ENCODE data around the gene STK38L. TPM values are rescaled to one million over a fixed set of nuclear protein-coding genes. Genes with fewer than 3 reads are reported as not detected.
A peak's percentile ranks its signal among the peaks of the same experiment; 100 is the strongest.
"Not testable (repeated sequence)": the region's sequence is repeated elsewhere in the genome, so short reads cannot be mapped to it uniquely, and the experiment has no call there.

Gene STK38L
- total RNA-seq, 1 experiment from 2014 or later, result 65.1 TPM

DNA sequence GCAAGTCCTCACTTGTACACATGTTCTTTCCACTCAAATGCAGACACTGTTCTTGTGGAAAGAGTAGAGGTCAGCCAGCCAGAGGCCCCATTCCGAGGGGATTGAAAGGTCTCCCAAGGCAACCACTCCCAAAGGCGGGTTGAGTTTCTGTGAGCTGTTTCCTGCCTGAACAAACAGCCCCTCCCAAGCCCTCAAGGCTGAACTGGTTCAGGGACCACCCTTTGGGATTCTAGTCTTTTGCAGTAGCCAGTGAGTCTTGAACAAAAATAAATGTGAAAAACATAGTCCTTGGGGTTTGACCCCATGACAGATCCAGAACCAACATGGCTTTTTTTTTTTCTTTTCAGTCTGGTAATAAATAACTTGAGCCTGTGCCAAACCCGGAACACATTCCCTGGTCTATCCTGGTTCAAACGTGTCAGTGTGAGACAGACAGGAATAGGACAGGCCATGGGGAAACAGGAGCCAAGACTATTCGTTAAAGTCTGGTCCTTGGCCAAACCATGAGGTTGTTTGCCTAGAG, 17.6 kb upstream of the STK38L start:
- peak; percentile 28 for DNase-seq (ENCODE audit: low read depth)

DNA sequence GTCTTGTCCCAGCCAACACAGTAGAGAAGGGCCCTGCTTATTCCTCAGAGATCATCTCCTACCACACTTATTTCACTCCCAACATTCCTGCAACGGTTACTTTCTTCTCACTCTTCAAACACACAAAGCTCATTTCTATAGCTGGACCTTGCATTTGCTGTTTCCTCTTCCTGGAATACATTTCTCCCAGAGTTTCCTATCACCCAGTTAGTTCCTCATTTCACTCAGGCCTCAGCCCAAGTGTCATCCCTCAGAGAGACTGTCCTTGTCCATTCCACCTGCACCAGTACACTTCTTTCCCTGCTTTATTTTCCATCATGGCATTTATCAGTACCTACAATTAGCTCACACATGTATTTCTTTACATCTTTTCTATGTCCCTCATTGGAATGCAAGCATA, 14.7 kb upstream of the STK38L start:
- no peak for DNase-seq (ENCODE audit: low read depth)

DNA sequence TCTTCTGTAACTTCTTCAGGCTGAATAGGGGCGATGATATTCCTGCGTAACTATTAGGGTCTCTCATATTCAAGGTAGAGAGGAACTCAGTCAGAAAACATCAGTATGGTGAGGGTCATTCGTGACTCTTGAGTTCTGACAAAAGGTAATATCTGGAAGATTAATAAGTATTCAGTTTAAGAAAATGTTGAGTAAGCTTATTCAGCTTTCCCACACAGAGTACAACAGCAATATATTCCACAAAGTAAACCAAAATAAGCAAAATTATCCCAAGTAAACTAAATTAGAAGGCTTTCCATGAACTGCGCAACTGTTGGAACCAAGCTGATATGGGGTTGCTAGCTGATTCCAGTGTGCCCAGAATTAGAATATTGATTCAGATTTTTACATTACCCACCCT, 12.7 kb upstream of the STK38L start:
- DNase-seq (ENCODE audit: low read depth), result not testable (repeated sequence)

DNA sequence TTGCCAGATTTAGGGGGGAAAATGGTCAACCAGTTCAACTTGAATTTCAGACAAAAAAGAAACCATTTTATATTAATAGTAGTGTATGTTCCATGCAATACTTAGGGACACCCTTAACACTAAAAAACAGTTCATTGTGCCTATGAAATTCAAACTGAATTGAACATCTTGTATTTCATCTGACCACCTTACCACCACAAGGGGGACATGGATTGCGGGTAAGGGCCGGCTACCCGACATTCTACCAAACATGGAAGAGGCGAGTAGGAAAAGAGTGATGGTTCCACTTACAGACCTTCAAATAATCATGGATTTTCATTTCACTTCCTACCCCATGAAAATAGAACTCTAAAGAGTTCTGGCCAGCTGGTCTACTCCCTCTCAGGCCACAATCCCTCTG, 10.3 kb upstream of the STK38L start:
- no peak for DNase-seq (ENCODE audit: low read depth)

DNA sequence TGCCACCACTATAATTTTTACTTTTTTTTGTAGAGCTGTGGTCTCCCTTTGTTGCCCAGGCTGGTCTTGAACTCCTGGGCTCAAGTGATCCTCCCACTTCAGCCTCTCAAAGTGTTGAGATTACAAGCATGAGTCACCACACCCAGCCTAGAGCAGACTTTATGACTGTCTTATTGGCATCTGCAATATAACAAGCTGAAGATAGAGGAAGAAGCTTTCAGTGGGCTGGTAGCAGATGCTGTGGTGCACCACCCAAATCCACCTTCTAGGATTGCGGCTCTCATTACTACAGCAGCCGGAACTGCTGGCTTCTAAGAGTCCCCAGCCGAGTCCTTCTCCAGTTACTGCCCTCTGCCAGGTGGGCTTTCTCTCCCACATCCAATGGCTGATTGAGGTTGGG, 7.6 kb upstream of the STK38L start:
- DNase-seq (ENCODE audit: low read depth), result peak; percentile 69

DNA sequence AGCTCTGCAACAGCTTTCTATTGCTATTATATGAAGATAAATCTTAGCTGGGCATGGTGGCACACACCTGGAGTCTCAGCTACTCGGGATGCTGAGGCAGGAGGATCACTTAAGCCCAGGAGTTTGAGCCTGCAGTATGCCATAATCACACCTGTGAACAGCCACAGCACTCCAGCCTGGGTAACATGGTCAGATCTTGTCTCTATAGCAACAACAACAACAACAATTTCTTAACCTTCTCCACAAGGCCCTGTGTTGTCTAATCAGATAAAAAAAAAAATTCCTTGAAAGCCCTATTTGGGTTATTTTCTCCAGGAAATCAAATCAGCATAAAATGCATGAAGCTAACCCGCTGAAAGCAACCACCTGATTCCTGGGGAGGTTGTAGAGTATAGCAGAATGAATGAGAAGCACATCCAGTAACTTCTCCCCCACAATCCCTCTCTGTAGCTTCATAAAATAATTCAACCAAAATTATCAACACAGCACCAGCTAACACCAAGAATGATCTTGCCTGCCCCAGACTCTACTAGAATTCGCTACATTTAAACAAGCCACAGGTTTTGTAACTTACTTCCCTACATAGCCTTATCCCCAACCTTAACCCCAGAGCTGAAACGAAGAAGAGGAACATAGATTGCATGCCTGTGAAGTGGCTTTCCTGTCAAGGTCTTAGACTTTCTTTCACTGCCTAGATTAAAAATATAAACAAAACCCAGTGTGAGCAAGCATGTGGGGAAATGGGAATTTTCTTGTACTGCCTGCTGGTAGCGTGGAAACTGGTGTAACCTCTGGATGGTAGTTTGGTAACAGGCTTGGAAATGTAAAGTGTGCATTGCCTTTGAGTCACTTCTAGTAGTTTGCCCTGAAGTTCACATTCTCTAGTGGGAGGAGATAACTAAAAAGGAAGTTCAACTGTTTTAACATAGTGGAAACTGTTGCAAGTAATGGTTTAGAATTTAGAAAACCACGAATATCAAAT, 6.0 kb upstream of the STK38L start:
- no peak for DNase-seq (ENCODE audit: low read depth)

DNA sequence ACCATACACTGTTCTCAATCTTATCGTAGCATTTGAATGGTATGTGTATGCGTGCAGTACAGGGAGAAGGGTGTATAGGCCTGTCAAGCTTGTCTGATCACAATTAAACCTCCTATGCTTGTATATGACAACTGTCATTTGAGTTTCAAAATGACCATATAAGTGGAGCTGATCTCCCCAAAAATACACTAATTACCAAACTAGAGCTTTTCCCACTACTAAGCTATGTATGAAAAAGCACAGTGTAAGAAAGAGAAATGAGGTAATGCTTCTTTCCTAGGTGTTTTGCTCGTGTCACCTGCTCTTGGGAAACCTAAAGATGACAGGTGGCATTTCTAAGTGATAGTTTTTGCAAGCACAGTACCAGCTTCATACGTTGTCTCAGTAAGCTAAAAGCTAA, 1.1 kb upstream of the STK38L start:
- no peak for DNase-seq (ENCODE audit: low read depth)

DNA sequence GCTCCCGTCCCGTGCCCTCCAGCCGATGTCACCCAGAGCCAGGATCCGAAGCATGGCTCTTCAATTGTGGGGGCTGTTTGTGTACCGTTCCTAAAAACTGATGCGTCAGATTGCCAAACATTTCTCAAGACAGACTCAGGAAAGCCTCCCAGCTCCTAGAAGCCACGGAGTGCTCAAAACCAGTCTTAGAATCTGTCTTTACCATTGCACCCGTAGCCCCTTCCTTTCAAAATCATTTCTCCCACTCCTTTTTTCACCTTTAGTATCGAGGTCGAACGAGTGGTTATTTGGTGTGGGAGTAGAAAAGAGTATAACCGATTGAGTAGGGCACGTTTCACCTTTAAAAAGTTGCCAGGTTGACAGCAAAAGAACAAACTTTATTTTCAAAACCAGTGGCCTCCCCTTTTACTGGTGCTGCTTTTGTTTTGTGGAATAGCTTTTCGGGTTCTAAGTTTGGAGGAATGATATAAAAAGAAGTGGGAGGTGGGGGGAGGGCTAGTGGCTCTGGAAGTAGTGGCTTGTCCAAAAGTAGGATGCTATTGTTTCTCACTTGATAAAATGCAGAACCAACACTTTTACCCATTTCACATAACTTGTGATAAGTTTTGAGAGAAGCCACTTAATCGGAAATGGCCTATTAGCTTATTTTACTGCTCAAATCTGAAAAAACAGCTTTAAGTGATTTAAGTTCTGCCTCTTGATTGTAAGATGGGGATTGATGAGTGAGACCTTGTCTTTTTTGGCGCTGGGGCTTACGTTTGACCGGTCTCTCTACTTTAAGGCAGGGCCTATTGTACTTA, 803 bp downstream of the STK38L start:
- no peak for DNase-seq (ENCODE audit: low read depth)

DNA sequence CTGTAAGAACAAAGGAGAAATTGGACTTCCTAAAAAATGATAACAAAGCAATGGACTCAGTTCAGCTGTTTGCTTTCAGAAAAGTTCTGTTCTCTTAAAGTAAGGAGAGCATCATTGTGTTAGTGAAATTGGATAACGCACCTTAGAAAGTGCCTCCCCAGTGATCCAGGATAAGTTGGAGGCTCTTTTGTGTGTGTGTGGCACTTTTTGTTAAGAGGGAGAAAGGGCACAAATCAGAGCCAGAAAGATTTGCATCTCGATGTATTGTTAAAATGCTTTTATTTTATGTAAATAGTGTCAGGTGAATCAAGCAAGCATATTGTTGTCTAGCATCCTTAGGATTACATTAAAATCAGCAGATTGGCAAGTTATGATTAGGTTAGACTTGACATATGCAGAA, 2.1 kb downstream of the STK38L start:
- no peak for DNase-seq (ENCODE audit: low read depth)

DNA sequence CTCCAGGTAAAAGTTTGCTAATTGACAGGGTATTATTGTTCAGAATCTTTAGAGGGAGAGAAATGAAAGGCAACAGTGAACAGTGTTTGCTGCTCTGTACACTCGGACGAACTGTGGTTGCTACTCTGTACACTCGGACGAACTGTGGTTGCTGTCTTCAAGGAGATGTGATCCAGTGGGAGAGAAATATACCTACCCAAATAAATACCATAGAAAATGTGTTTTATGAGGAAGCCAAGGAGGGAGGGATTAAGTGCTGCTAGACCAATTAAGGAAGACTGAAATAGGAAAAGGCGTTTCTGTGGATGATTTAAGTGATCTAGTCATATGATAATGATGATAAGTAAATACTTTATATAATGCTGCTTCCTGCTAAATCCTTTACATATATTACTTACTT, 2.7 kb downstream of the STK38L start:
- peak; percentile 17 for DNase-seq (ENCODE audit: low read depth)

DNA sequence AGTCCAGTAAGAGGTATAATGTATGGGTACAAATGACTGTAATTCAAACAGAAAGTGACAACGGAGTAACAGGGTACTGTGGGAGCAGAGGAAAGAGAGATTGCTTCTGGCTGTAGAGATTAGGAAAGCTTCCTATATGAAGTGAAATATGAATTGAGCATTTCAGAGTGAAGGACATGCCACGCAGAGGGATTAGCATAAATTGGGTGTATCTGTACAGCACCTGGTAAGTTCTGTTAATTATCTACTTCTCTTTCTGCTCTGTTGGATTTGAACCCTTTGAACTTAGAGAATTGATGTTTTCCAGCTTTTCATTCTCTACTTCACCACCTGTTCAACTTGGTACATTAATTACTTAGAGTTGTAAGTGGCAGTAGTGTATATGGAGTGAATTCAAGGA, 8.8 kb downstream of the STK38L start:
- DNase-seq (ENCODE audit: low read depth), result no peak

DNA sequence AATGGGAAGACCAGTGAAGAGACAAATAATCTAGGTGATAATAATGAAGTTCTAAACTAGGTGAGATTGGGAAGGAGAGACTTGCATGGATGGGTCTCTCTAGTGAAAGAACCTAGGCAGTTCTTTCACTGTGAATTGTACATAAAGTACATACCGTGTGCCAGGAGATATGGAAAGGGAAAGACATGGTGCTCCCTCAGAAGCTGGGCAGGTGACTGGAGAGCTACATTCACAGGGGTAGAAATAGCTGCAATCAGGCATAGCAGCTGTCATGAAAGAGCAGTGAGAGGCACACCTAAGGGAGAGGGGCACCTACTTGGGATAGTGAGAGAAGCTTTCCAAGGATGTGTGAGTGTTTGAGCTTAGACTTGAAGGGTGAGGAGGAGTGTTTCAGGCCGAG, 9.3 kb downstream of the STK38L start:
- DNase-seq (ENCODE audit: low read depth), result no peak

DNA sequence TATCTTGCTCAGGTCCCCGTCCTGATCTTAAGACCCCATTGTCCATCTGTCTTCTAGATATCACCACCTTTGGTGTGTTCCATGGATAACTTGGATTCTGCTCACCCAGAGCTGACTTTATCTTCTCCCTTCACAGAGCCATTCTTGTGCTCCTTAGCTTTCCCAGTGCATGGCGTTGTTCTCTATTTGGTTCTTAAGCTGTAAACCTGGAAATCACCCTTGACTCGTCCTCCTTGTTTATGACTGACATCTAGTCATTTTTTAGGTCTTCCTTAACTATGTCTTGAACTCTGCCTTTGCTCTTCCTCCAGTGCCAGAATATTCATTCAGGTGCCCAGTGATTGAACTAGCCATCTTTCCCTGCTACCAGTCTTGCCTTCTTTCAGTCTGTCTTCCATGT, 11.7 kb downstream of the STK38L start:
- no peak for DNase-seq (ENCODE audit: low read depth)

DNA sequence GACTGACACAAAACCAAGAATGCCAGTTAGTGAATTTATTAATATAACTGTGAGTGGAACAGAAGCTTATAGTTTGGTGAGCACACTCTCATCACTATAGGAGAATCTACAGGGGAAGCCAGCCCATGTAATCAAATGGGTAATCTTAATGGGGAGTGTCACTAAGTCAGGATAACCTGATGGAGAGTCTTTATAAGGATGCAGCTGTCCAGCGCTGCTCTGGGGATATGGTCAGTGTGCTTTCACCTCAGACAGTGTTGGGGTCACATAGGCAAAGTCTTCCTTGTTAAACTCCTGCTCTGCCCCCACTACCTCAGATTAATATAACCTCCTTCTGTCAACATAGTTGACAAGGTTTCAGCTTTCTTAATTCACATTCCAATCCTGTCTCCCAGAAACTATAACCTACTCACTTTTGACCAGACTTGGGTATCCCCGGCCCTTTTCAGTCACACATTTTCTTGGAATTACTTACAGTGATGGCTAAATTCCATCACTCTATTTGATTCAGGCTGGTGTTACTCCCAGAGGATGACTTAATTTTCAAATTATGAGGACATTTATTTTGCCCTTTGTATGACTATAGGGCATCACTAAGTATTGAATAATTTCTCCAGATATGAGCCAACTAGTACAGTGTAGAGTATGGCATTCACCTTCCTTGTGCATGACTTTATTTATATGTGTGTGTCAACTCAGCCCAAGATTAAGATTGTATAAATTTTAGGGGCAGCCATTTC, 13.2 kb downstream of the STK38L start:
- no peak for DNase-seq (ENCODE audit: low read depth)

DNA sequence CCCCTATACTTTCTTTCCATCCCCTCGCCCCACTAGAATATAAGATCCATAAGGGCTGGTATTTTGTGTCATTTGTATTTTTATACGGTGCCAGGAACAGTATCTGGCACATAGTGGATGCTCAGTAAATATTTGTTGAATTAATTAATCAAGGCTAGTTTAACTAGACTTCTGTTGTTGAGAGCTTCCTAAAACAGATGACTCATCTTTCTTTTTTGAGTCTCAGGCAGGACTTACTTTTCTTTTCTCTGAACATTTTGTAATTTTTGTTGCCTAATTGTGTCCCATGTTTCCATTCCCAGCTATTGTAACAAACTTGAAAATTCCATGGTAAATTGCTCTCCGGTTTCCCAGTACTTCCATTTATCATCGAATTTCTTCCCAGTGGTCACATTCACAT, 16.7 kb downstream of the STK38L start:
- DNase-seq (ENCODE audit: low read depth), result no peak

DNA sequence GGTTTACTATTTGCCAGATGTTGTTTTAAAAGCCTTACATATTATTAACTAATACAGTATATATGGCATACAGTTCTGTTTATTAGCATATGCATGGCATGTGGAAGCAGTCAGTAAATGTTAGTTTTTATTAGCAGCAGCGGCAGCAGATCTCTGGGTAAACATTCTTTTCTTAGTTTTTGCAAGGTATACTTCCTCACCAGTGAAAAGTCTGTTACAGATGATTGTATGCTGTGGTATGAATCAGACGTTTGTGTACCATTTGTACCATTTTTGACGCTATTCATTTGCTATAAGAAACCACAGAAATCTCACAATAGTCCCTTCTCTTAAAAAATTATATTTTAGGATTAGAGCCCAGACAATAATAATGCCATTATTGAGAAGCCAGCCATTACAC, 17.8 kb downstream of the STK38L start:
- DNase-seq (ENCODE audit: low read depth), result no peak

DNA sequence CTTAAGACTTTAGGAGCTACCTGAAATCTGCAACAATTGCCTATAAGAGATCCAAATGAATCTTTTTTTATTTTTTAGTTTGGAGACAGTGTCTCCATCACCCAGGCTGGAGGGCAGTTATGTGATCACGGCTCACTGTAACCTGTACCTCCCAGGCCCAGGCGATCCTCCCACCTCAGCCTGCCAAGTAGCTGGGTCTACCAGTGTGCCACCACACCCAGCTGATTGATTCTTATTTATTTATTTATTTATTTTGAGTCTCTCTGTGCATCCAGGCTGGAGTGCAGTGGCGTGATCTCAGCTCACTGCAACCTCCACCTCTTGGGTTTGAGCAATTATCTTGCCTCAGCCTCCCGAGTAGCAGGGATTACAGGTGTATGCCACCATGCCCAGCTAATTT, 26.1 kb downstream of the STK38L start:
- no peak for DNase-seq (ENCODE audit: low read depth)

DNA sequence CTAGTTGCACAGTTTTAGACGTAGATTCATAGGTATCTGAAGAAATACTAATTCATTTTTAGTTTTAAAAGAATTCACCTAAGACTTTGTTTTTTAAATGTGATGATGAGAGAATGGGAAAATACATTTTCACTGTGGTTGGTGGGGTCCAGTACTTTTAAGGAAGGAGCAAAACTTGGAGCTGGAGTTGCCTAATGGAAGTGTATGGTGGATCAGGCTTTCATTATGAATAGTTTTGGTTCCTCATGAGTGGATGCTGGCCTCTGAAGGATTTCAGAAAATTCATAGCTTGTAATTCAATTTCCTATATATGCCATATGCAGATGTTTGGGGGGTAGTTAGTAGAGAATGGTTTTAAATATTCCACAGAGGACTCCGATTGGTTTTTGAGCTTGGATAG, 27.1 kb downstream of the STK38L start:
- DNase-seq (ENCODE audit: low read depth), result no peak

DNA sequence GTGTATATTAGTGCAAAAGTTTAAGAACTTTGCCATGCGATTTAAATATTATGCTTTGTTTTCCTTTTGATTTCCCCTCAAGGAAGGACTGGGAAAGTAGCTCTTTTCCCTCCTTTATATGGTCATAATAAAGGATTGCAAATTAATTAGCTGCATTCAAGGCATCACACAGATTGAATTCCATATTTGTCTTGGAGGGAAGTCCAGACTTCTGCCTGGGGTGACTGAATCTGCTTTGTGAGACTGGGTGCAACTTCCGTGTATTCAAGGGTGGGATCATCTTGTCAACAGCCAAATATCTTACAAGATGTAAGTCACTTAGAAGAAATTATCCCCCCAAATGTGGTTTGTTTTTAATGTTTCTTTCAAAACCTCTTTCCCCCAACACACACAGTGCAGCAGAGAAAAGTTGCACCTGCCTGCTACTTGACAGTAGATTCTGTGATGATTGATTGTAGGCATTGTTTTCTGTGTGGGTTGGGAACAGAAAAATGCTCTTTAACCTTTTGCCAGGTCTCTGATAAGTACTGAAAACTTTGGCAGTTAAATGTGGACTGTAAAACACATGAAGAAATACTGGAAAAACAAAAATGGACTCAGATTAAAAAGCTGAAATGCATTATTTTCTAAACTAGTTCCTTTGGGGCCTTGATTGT, 28.4 kb downstream of the STK38L start:
- no peak for DNase-seq (ENCODE audit: low read depth)

DNA sequence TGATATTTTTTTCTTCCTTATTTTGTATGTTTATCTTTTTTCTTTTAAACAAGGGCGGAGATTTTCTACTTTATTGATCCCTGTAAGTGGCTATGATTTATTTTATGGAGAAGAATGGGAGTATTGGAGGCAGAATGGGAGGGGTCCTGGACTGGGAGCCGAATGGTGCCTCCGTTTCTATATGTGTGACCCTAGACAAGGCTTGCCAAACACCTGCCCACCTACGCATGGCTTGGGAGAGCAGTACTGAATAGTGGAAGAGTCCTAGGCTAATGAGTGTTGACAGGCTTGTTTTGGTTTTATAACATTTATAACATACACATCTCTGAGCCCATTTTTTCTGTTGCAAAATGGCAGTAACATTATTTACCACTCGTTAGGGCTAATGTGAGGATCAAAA, 29.0 kb downstream of the STK38L start:
- no peak for DNase-seq (ENCODE audit: low read depth)

DNA sequence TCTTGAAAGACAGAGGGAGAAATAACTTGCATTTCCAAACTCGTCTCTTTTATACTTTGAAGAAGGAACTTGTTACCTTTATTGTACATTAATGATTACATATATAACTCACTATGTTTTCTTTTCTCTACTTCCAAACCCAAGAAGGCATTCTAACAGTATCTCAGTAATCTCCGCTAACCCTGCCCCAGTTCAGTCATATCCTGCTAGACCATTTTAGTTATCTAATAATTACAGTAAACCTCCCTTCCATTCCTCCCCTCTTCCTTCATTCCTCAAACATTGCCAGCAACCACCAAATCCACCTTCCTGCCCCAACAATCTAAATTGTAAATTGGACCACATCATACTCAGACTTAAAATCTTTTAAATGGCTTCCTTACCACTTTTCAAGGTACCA, 30.6 kb downstream of the STK38L start:
- DNase-seq (ENCODE audit: low read depth), result peak; percentile 57
